Parathyroid adenoma (tissue), 2 donors: Measurements from ENCODE around the gene IL7R.

Experiments used
- H2AFZ ChIP-seq: fragments of 300-600 bp; sonication (generic); one replicate; pipeline ENCODE4 v1.7.0; 2017; ENCODE audit warnings: antibody characterized with exemption, mild to moderate bottlenecking
- H3K27ac ChIP-seq: fragments of 300-600 bp; sonication (generic); one replicate; pipeline ENCODE4 v1.7.0; 2017
- H3K27me3 ChIP-seq: fragments of 300-600 bp; sonication (generic); one replicate; pipeline ENCODE4 v1.7.0; 2017; ENCODE audit warnings: low read length; ENCODE audit not compliant: control insufficient read depth, insufficient read depth
- H3K36me3 ChIP-seq: fragments of 300-600 bp; sonication (generic); one replicate; pipeline ENCODE4 v1.7.0; 2017; ENCODE audit warnings: low read length; ENCODE audit not compliant: control insufficient read depth, insufficient read depth
- H3K4me1 ChIP-seq: fragments of 300-600 bp; sonication (generic); one replicate; pipeline ENCODE4 v1.7.0; 2017; ENCODE audit warnings: control low read depth
- H3K4me2 ChIP-seq: fragments of 300-600 bp; sonication (generic); one replicate; pipeline ENCODE4 v1.7.0; 2017; ENCODE audit warnings: low read length
- H3K4me3 ChIP-seq: fragments of 300-600 bp; sonication (generic); one replicate; pipeline ENCODE4 v1.7.0; 2017; ENCODE audit warnings: low read depth, low read length
- H3K79me2 ChIP-seq: fragments of 300-600 bp; sonication (generic); one replicate; pipeline ENCODE4 v1.7.0; 2017; ENCODE audit warnings: control low read depth
- H3K9ac ChIP-seq: fragments of 300-600 bp; sonication (generic); one replicate; pipeline ENCODE4 v1.7.0; 2017; ENCODE audit warnings: mild to moderate bottlenecking
- H3K9me3 ChIP-seq: fragments of 300-600 bp; sonication (generic); one replicate; pipeline ENCODE4 v1.7.0; 2017; ENCODE audit warnings: low read length; ENCODE audit not compliant: control insufficient read depth
- TF ChIP-seq, protein P1 (sequence below): fragments of 300-600 bp; sonication (generic); IDR thresholded peaks from one replicate; pipeline ENCODE4 v1.7.0; 2017; ENCODE audit warnings: antibody characterized with exemption, mild to moderate bottlenecking
- donor health status: primary hyperparathyroidism.

IL7R gene

DNA sequence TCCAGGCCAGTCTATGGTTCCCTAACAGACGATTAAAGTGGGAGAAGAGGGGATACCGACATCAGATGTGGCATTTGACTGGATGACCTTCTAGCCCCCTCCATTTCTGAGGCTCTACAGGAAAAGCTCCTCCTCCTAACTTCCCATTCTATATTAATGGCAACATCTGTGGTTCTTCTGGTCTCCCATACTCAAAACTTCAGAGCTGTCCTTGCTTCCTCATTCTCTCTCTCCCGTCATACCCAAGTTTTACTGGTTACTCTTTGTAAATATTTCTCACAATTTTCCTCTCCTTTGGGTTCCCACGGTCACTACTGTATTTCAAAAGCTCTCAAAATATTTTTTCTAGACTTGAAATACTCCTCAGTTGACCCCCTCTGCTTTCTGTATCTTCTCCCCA is 36.0 kb upstream of the IL7R start:
- Histone ChIP-seq H3K9ac (no peak overlapping the region), H3K4me2 (no peak overlapping the region), H3K9me3 (no peaks in the 10 kb centered on the region), H3K4me1 (no peaks in the 10 kb centered on the region), H3K4me3 (no peak overlapping the region), H2AFZ (no peak overlapping the region), H3K27me3 (no peaks in the 10 kb centered on the region), H3K27ac (no peak overlapping the region), H3K79me2 (no peaks in the 10 kb centered on the region), H3K36me3 (no peaks in the 10 kb centered on the region)
- TF ChIP-seq, protein P1, sequence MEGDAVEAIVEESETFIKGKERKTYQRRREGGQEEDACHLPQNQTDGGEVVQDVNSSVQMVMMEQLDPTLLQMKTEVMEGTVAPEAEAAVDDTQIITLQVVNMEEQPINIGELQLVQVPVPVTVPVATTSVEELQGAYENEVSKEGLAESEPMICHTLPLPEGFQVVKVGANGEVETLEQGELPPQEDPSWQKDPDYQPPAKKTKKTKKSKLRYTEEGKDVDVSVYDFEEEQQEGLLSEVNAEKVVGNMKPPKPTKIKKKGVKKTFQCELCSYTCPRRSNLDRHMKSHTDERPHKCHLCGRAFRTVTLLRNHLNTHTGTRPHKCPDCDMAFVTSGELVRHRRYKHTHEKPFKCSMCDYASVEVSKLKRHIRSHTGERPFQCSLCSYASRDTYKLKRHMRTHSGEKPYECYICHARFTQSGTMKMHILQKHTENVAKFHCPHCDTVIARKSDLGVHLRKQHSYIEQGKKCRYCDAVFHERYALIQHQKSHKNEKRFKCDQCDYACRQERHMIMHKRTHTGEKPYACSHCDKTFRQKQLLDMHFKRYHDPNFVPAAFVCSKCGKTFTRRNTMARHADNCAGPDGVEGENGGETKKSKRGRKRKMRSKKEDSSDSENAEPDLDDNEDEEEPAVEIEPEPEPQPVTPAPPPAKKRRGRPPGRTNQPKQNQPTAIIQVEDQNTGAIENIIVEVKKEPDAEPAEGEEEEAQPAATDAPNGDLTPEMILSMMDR, result no peak

- Histone ChIP-seq H3K4me2 (no peak overlapping the region), H3K9ac (no peak overlapping the region), H3K4me3 (no peak overlapping the region), H3K4me1 (no peaks in the 10 kb centered on the region), H3K27me3 (no peaks in the 10 kb centered on the region), H3K9me3 (no peaks in the 10 kb centered on the region), H2AFZ (no peak overlapping the region), H3K36me3 (no peaks in the 10 kb centered on the region), H3K27ac (no peak overlapping the region), H3K79me2 (no peaks in the 10 kb centered on the region)
- TF ChIP-seq, protein P1, result no peak
These were observed 35.2 kb upstream of the IL7R start for GRCh38 chr5:35821513-35821912.

- Histone ChIP-seq H3K4me3 (no peak overlapping the region), H3K4me1 (no peaks in the 10 kb centered on the region), H3K9ac (no peak overlapping the region), H3K9me3 (no peaks in the 10 kb centered on the region), H2AFZ (no peak overlapping the region), H3K27ac (no peak overlapping the region), H3K27me3 (no peaks in the 10 kb centered on the region), H3K4me2 (no peak overlapping the region), H3K36me3 (no peaks in the 10 kb centered on the region), H3K79me2 (no peaks in the 10 kb centered on the region)
- TF ChIP-seq, protein P1, result no peak
These were observed 34.2 kb upstream of the IL7R start for GRCh38 chr5:35822511-35822910.

DNA sequence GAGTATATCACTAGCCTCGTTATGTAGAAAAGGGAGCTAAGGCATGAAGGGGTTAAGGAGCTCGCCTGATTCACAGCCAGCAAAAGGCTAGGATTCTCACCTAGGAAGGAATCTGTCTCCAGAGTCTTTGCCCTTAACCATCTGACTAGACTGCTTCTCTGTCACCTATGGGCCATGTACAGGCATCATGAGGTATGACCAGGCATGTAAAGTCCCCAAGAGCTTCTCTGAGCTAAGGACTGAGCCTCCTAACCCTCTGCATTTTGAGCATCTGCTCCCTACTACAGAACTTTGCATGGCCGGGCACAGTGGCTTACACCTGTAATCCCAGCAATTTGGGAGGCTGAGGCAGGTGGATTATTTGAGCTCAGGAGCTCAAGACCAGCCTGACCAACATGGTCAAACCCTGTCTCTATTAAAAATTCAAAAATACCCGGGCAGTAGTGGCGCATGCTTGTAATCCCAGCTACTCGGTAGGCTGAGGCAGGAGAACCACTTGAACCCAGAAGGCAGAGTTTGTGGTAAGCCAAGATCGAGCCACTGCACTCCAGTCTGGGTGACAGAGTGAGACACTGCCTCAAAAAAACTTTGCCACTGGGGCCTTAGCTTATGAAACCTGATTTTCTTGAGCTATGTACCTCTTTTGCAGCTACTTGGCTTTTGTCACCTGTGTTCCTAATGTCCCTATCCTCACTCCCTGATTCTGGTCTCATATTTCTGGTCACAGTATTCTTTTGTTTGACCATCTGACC is 33.2 kb upstream of the IL7R start:
- H3K9ac ChIP-seq, result no peak overlapping the region
- no peaks in the 10 kb centered on the region for H3K79me2 ChIP-seq
- TF ChIP-seq, protein P1, result no peak
- H3K4me1 ChIP-seq, result no peaks in the 10 kb centered on the region
- no peaks in the 10 kb centered on the region for H3K36me3 ChIP-seq
- no peak overlapping the region for H3K4me3 ChIP-seq
- no peak overlapping the region for H2AFZ ChIP-seq
- H3K4me2 ChIP-seq, result no peak overlapping the region
- no peaks in the 10 kb centered on the region for H3K27me3 ChIP-seq
- no peaks in the 10 kb centered on the region for H3K9me3 ChIP-seq
- H3K27ac ChIP-seq, result no peak overlapping the region

- H3K36me3 ChIP-seq, result no peaks in the 10 kb centered on the region
- TF ChIP-seq, protein P1, result no peak
- H3K9ac ChIP-seq, result no peak overlapping the region
- peaks cover 4% of the 10 kb centered on the region for H3K4me1 ChIP-seq
- no peaks in the 10 kb centered on the region for H3K79me2 ChIP-seq
- H3K4me3 ChIP-seq, result no peak overlapping the region
- no peaks in the 10 kb centered on the region for H3K27me3 ChIP-seq
- H2AFZ ChIP-seq, result no peak overlapping the region
- H3K27ac ChIP-seq, result no peak overlapping the region
- H3K4me2 ChIP-seq, result no peak overlapping the region
- H3K9me3 ChIP-seq, result no peaks in the 10 kb centered on the region
These were observed 30.6 kb upstream of the IL7R start for GRCh38 chr5:35826056-35826455.
